Uterus (tissue), 2 donors: ENCODE results near the gene RASD2.

Experiments used
- POLR2A ChIP-seq, 2 donors: fragments of 450-650 bp; IDR thresholded peaks; one replicate each; pipeline ENCODE4 v1.6.1; 2016; ENCODE audit warnings: antibody characterized with exemption in 2 of 2, mild to moderate bottlenecking in 1 of 2, moderate library complexity in 1 of 2
- TF ChIP-seq, protein P1 (sequence below), 4 experiments: fragments of 200-600 bp in 2 of 4; fragments of 450-650 bp in 2 of 4; sonication (generic) in 2 of 4; IDR thresholded peaks; one replicate each; pipeline ENCODE4 v1.5.1; 2016 to 2019; ENCODE audit warnings: antibody characterized with exemption in 4 of 4, mild to moderate bottlenecking in 2 of 4, moderate library complexity in 1 of 4

DNA sequence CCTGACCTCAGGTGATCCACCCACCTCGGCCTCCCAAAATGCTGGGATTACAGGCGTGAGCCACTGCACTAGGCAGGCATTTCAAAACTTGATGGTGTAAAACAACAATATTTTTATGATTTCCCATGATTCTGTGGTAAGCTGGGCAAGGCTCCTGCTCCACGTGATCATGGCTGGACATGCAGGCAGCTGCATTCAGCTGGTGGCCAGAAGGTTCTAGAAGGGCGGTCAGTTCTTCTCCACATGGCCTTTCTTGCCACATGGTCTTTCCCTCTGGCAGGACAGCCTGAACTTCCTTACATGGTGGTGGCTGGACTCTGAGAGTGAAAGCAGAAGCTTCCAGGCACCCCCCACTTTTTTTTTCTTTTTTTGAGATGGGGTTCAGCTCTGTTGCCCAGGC, 9.9 kb upstream of the RASD2 start:
- TF ChIP-seq, protein P1, sequence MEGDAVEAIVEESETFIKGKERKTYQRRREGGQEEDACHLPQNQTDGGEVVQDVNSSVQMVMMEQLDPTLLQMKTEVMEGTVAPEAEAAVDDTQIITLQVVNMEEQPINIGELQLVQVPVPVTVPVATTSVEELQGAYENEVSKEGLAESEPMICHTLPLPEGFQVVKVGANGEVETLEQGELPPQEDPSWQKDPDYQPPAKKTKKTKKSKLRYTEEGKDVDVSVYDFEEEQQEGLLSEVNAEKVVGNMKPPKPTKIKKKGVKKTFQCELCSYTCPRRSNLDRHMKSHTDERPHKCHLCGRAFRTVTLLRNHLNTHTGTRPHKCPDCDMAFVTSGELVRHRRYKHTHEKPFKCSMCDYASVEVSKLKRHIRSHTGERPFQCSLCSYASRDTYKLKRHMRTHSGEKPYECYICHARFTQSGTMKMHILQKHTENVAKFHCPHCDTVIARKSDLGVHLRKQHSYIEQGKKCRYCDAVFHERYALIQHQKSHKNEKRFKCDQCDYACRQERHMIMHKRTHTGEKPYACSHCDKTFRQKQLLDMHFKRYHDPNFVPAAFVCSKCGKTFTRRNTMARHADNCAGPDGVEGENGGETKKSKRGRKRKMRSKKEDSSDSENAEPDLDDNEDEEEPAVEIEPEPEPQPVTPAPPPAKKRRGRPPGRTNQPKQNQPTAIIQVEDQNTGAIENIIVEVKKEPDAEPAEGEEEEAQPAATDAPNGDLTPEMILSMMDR (IDR thresholded peaks at IDR 0.05) = no peak
- no peak for TF ChIP-seq POLR2A (IDR thresholded peaks at IDR 0.05)
